Ovary (tissue), 3 donors: Measurements from ENCODE around the gene SNORC.

Experiments used
- POLR2A ChIP-seq: fragments of 450-650 bp; IDR thresholded peaks from one replicate; pipeline ENCODE4 v1.6.1; 2017; ENCODE audit warnings: antibody characterized with exemption, mild to moderate bottlenecking, moderate library complexity
- TF ChIP-seq, protein P1 (sequence below), 3 donors: fragments of 450-650 bp in 2 of 3; fragments of 200-600 bp in 1 of 3; IDR thresholded peaks; one replicate each; pipeline versions ENCODE4 v1.5.1 to v1.8.0; 2016 to 2022; ENCODE audit warnings: antibody characterized with exemption in 3 of 3, mild to moderate bottlenecking in 1 of 3
- donor health status: DM: no; HTN: no; CAD: no.

DNA sequence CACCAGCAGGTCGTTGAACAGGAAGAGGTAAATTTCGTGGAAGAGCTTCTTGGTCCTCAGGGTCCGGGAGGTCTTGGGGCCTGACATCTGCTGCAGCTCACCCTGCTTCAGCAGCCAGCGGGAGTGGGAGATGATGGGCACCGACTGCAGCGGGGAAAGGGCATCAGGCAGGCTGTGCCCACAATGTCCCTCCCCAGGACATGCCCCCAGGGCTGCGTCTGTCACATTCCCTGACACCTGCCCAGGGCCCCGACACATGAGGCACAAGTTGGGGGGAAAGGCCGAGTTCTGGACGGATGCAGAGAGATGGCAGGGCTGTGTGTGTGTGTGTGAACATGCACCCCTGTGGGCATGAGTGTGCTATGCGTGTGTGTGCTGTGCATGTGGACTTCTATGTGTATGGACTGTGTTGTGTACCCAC, 13.9 kb downstream of the SNORC start:
- no peak for TF ChIP-seq POLR2A
- TF ChIP-seq, protein P1, sequence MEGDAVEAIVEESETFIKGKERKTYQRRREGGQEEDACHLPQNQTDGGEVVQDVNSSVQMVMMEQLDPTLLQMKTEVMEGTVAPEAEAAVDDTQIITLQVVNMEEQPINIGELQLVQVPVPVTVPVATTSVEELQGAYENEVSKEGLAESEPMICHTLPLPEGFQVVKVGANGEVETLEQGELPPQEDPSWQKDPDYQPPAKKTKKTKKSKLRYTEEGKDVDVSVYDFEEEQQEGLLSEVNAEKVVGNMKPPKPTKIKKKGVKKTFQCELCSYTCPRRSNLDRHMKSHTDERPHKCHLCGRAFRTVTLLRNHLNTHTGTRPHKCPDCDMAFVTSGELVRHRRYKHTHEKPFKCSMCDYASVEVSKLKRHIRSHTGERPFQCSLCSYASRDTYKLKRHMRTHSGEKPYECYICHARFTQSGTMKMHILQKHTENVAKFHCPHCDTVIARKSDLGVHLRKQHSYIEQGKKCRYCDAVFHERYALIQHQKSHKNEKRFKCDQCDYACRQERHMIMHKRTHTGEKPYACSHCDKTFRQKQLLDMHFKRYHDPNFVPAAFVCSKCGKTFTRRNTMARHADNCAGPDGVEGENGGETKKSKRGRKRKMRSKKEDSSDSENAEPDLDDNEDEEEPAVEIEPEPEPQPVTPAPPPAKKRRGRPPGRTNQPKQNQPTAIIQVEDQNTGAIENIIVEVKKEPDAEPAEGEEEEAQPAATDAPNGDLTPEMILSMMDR (IDR thresholded peaks at IDR 0.05), result no peak
